GM19324 (cell line): ENCODE measurements around the gene PGS1.

Source experiments
- ATAC-seq: cut with Tn5 transposase; IDR thresholded peaks from one replicate; pipeline ENCODE4 v1.9.1; 2021; ENCODE audit warnings: mild to moderate bottlenecking, moderate library complexity; ENCODE audit not compliant: unreplicated experiment, low FRiP score

PGS1 gene

GRCh38 chr17:78362671-78363070, 15.8 kb upstream of the PGS1 start:
- no peak for ATAC-seq

- no peak for ATAC-seq
Observed at GRCh38 chr17:78364436-78365281, 13.8 kb upstream of the PGS1 start.

- no peak for ATAC-seq
Observed at GRCh38 chr17:78365561-78366108, 12.8 kb upstream of the PGS1 start.

- no peak for ATAC-seq
Observed at GRCh38 chr17:78366109-78366848, 12.2 kb upstream of the PGS1 start.

- no peak for ATAC-seq
Observed at GRCh38 chr17:78367193-78367592, 11.3 kb upstream of the PGS1 start.

- no peak for ATAC-seq
Observed at GRCh38 chr17:78368348-78368747, 10.1 kb upstream of the PGS1 start.

- ATAC-seq = no peak
Observed at GRCh38 chr17:78368854-78369495, 9.5 kb upstream of the PGS1 start.

- no peak for ATAC-seq
Observed at GRCh38 chr17:78369791-78370381, 8.6 kb upstream of the PGS1 start.

GRCh38 chr17:78371056-78371455, 7.4 kb upstream of the PGS1 start:
- ATAC-seq = no peak

GRCh38 chr17:78372841-78373240, 5.6 kb upstream of the PGS1 start:
- no peak for ATAC-seq

GRCh38 chr17:78374189-78374588, 4.3 kb upstream of the PGS1 start:
- ATAC-seq = no peak

- no peak for ATAC-seq
Observed at GRCh38 chr17:78374631-78375274, 3.7 kb upstream of the PGS1 start.

GRCh38 chr17:78375401-78376151, 2.9 kb upstream of the PGS1 start:
- ATAC-seq = no peak

- ATAC-seq = no peak
Observed at GRCh38 chr17:78376161-78376560, 2.3 kb upstream of the PGS1 start.

- no peak for ATAC-seq
Observed at GRCh38 chr17:78377858-78378224, 608 bp upstream of the PGS1 start.

GRCh38 chr17:78379131-78379491, 662 bp downstream of the PGS1 start:
- no peak for ATAC-seq

- no peak for ATAC-seq
Observed at GRCh38 chr17:78380370-78380769, 1.9 kb downstream of the PGS1 start.

- ATAC-seq = no peak
Observed at GRCh38 chr17:78381601-78382232, 3.3 kb downstream of the PGS1 start.
